Omental fat pad (tissue), 4 donors: ENCODE data around the gene VDAC1. TPM values are rescaled to one million over a fixed set of nuclear protein-coding genes. Genes with fewer than 3 reads are reported as not detected.

Experiments
- ATAC-seq: fragments of 150-250 bp; one replicate; pipeline ENCODE4 v1.9.1; 2016; ENCODE audit warnings: mild to moderate bottlenecking, moderate library complexity; ENCODE audit not compliant: low FRiP score
- DNase-seq: peaks from one replicate; pipeline ENCODE4 v3.0.0-alpha.2; 2019; ENCODE audit warnings: low spot score
- CTCF ChIP-seq, 3 donors: fragments of 450-650 bp; IDR thresholded peaks; one replicate each; pipeline ENCODE4 v1.5.1; 2016 to 2017; ENCODE audit warnings: antibody characterized with exemption in 3 of 3, mild to moderate bottlenecking in 3 of 3, moderate library complexity in 2 of 3
- total RNA-seq, 4 donors: library from RNA; depleted of rRNA; stranded (reverse); fragments of >200 nt; gene quantifications; one replicate each; pipeline ENCODE4 v1.1.0, GENCODE V29; 2016

Gene VDAC1
- total RNA-seq, 4 donors from 2014 or later = 83.4 to 182 (median 150) TPM

DNA sequence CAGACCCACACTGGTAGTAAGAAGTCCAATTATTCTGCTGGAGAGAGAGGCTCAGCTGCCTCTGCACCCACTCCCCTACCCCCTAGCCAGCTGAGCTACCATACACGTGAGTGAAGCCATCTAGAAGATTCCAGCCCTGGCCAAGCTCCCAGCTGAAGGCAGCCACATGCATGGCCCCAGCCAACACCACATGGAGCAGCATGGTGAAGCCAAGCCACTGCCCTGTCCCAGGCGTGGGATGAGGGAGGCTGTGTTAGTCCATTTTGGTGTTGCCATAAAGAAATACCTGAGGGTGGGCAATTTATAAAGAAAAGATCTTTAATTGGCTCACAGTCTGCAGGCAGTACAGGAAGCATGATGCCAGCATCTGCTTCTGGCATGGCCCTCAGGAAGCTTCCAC is 20.0 kb upstream of the VDAC1 start:
- ATAC-seq = no peak
- DNase-seq = no peak
- TF ChIP-seq CTCF (IDR thresholded peaks at IDR 0.05) = no peak

GRCh38 chr5:134022333-134022732 is 17.6 kb upstream of the VDAC1 start:
- no peak for TF ChIP-seq CTCF (IDR thresholded peaks at IDR 0.05)
- no peak for DNase-seq
- ATAC-seq = no peak

- ATAC-seq = no peak
- TF ChIP-seq CTCF (IDR thresholded peaks at IDR 0.05) = no peak
- no peak for DNase-seq
Observed at GRCh38 chr5:134020188-134020587, 15.4 kb upstream of the VDAC1 start.

GRCh38 chr5:134019636-134020035 is 14.9 kb upstream of the VDAC1 start:
- DNase-seq (no peak), ATAC-seq (no peak)
- TF ChIP-seq CTCF (IDR thresholded peaks at IDR 0.05) = no peak

DNA sequence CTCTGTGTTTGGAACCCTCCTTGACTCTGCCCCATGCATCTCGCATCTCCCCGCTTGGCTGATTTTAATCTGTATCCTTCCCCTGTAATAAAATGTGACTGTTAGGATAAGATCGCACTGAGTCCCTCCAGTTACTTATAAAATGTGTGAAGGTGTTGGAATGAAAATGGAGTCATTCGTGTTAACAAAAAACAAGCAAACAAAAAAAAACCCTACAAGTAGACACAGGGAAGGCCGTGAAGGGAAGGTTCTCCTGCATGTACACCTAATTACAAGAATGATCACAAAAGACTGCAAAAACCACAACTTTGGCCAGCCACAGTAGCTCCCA is 14.2 kb upstream of the VDAC1 start:
- DNase-seq (no peak), ATAC-seq (no peak)
- no peak for TF ChIP-seq CTCF (IDR thresholded peaks at IDR 0.05)

GRCh38 chr5:134018154-134018985 is 13.6 kb upstream of the VDAC1 start:
- DNase-seq (no peak), ATAC-seq (no peak)
- no peak for TF ChIP-seq CTCF (IDR thresholded peaks at IDR 0.05)

- no peak for TF ChIP-seq CTCF (IDR thresholded peaks at IDR 0.05)
- DNase-seq (no peak), ATAC-seq (no peak)
Observed at GRCh38 chr5:134008266-134008749, 3.5 kb upstream of the VDAC1 start.
